Stimulated activated CD4-positive, alpha-beta T cell treated with anti-CD3 and anti-CD28 coated beads, Interleukin-4, amount 100 ng/mL, for 4 hours (primary cell): ENCODE data around the gene DCST2.

Experiments used
- DNase-seq, 2 experiments: peaks; one replicate each; pipeline ENCODE4 v3.0.0-alpha.2; 2020

Gene DCST2

DNA sequence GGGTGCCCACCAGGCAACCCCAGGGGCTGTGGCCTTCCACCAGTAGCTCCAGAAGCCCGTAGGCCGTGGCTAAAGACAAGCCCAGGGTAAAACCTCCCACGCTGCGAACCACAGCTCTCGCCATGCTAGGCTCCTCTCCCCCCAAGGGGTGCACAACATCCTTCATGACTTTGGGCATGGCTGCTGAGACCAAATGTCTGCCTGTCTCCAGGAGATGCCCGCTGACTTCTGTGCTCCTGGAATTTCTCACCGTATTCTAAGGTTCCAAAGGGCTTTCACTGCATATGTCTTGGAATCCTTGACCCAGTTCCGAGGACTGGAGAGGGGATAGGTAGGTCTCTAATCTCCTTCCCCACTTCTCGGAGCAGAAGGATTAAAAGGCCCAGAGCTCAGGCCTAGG, at the start of gene DCST2, which contains the start of gene DCST1:
Gene DCST2 (minus strand): TSS at position 258 of the 400 bp plus-strand sequence. CDS start 80 bp downstream, at position 178.
Gene DCST1 (plus strand): TSS at position 301 of the 400 bp plus-strand sequence. CDS start 213 bp downstream, outside the sequence.
- DNase-seq, result no peak

DNA sequence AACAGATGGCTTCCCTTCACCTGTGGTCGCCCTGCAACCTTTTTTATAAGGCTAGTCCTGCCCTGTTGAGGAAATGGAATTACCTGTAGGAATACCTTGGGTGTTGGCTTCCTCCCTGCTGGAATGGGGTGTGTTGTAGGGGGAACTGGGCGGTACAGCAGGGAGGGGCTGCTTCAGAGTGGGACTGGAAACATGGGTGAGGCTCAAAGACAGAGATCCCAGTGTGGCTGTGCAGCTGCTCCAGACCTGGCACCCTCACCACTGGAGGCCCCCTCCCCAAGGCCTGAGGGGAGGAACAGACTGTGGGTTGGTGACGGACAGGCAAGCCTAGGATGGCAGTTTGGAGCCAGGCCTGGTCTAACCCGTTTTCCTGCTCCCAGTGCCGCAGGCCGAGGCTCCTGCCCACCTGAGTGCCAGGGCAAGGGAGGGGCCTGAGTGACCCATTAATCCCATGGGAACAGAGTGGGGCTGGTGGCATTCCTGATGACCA, 49.5 kb upstream of the DCST2 start:
- no peak for DNase-seq

DNA sequence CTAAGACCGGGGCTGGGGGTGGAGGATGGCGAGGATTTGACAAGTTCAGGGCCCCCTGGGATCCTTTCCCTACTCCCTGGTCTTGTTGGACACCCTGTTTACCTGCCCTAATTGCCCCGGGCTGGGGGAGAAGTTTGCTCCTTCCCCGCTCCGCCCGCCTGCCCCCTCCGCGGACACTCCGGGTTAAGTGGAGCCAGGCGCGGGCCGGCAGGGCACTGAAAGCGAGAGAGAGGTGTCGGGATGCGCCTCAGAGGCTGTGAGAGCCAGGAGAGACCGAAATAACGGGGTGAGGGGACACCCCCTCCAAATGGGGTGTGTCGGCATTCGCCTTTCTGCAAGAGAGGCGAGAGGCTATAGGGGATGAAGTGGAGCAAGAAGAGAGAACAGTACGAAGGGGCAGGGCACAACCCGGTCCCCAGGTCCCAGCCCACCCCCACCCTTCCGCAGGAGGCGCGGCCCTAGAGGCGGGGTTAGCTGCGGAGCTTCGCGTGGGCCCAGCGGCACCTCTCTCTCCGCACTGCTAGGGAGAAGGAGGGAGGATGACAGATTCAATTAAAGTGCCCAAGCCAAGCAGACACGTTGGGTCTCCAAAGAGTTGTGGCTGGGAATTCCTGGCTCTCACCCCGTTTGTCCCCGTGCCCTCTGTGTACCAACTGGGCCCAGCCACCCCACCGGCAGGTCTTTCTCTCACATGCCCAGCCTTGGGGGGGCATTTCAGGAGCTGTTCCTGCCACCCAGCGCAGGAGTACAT, 48.9 kb upstream of the DCST2 start:
- peak in 1 of 2 experiments; percentile 54 for DNase-seq

DNA sequence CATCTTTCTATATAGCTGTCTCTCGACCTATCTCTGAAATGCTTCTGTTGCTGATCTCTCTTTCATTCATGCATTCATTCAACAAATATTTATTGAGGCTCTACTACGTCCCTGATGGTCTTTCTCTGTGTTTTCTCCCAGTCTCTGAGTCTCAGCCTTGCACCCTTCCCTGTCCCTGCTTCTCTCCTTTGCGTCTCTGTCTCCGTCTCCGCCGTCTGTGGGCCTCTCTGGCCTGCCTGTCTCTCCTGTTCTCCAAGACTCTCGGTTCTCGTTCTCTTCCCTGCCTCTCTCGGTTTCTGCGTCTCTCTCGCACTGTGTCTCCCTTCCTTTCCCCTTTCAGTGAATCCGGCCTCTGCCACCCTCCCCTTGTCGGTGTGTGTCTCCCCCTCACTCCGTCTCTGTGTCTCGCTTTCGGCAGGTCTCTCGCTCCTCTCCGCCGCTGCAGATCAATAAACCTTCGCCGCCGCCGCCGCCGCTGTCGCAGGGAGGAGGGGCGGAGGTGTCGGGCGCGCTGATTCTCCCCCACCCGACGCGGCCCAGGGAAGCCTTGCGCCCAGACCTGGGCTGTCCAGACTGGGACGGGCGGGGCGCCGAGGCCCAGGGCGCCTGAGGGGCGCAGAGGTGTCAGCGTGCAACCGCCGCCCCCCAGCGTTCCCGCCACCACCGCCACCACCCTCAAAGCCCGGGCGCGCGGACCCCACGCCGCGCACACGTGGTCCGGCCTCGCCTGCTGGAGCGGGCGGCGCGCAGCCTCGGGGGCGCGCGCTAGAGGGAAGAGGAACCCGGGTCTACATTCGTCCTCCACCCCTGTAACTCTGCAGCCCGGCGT, 48.1 kb upstream of the DCST2 start:
- DNase-seq, result peak in 1 of 2 experiments; percentile 18

DNA sequence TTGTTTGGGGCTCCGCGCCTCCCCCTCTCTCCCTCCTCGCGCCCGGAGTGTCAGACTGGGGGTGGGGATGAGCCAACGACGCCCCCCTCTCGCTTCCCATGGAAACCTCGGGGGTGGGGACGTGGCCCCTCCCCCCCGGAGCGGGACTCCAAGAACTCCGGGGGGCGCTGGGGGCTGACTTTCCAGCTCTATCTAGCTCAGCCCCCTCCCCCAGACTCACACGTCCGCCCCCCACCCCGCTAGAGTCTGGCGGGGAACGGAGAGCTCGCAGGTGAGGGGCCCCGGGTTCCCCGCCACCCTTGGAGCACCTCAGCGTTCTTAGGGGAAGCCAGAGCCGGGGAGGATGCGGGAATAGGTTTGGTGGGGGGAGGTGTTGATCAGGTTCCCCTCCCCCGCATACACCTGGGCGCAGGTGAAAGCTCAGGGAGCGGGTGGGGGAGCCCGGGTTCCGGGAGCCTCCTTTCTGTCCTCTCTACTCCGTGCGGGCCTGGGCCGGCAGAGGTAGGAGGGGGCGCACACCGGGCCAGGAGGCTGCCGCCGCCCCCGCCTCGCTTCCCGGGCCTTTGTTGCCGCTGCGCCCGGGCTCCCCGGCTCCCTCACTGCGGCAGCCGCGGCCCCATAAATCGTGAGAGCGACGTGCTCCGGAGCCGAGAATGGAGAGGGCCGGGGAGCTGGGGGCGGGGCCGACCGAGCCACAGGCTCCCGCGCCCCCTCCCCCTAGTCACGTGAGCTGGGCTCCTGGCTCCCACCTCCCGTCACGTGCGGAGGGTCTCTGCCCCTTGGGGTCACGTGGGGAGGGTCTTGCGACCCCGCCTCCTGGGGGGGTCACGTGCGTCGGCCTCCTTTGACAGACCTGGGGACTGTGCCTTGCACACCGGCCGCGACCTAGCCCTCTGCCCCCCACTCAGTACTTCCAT, 47.0 kb upstream of the DCST2 start:
- peak in 1 of 2 experiments; percentile 21 for DNase-seq

DNA sequence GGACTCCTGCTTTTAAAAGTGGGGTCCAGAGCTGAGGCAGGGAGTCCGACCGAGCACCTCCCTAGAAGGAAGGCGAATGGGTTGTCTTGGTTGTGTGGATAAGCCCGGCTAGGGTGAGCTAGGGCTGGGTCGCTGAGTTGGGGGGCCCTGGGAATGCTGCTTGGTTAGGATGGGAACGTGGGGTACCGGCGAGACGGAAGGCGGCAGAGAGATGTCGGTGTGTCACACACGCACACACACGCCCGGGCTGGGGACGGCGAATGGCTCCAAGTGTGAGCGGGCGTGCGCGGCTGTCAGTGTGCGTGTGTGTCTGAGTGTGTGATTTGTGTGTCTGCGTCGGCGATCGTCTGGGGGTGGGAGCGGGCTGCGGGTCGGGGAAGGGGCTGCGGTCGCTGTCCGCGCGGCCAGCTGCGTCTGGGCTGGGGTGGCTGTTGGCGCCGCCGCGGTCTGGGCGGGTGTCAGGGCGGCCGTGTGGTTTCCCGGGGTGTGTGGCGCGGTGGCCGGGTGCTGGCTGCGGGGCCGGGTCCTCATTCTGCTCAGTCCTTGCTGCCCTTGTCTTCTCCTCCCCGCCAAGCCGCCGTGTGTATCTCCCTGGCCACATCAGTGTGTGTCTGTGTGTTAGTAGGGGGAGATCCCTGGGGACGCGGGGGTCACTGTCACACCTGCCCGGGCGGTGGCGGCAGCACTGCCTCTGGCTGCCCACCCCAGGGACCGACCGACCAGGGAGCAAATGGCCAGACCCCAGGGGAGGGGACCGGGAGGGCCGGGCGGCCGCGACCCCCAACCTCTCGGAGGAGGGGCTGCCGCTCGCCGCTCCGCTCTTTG, 46.1 kb upstream of the DCST2 start:
- peak in 1 of 2 experiments; percentile 19 for DNase-seq

DNA sequence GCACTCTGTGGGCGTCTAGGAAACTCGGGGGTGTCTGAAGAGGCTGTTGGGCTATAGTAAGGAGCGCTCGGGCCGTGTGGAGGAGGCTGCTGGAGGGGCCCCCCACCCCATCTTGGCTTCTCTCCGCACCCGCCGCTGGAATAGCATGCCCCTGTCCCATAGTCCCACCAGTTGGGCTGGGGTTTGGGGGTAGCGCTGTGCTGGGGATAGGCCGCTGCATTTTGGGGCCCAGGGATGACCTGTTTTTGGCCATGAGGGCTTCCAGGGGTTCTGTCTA, 45.6 kb upstream of the DCST2 start:
- DNase-seq, result no peak

DNA sequence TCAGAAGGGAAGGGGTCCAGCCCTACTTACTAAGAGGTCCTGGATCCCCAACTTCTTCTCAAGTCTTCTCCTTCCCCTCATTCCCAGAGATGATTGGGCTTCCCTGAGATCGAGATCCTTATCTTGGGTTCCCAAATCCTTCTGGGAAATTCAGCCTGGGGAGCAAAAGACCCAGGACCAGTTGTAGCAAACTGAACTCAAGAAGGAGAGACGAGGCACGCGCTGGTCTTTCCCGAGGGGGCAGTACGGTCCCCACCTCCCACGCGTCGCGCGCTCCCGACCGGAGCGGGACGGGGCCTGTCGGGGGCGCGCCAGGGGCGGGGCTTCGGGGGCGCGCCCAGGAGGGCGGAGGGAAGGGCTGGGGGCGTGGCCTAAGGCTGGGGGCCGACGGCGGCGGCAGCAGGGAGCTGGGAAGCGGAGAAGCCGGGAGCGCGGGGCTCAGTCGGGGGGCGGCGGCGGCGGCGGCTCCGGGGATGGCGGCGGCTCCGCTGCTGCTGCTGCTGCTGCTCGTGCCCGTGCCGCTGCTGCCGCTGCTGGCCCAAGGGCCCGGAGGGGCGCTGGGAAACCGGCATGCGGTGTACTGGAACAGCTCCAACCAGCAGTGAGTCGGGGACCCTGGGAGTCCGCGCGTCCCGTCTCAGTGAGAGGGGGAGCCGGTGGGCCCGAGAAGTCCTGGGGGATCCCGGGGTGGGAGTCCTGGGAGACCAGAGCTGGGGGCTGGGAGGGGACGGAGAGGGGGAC, 45.1 kb upstream of the DCST2 start, which contains the start of gene EFNA3:
Gene EFNA3 (plus strand): TSS at position 369 of the 741 bp plus-strand sequence. CDS start 105 bp downstream, at position 474.
- DNase-seq, result peak; percentile 58 to 69

DNA sequence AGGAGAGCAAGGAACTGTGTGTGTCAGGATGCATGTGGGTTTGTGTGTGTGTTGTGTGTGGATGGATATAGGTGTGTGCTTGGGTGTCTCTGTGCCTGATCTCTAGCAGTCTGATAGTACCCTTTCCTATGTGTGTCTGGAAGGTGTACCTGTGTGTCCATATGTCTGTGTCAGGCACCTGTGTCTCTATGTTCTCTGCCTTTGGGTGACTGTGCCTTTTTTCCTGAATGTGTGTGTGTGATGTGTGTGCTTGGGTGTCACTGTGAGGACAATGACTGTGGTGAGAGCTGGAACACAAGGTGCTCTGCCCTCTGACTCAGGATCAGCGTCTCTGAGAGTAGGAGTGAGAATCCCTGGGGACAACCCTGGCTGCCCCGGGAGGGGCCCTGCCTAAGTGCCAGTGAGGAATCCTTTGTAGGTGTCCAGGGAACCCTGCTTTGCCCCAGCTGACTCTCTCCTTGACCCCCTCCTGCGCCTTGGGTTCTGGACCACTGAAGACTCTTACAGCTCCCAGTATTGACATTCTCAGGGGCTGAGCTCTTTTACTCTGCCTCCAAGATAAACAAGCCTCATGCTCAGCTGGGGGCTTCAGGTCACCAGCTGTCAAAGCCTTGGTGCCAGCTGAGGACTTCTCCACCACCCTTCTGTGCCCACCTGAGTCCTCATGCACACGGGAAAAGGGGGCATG, 44.3 kb upstream of the DCST2 start:
- DNase-seq, result no peak

DNA sequence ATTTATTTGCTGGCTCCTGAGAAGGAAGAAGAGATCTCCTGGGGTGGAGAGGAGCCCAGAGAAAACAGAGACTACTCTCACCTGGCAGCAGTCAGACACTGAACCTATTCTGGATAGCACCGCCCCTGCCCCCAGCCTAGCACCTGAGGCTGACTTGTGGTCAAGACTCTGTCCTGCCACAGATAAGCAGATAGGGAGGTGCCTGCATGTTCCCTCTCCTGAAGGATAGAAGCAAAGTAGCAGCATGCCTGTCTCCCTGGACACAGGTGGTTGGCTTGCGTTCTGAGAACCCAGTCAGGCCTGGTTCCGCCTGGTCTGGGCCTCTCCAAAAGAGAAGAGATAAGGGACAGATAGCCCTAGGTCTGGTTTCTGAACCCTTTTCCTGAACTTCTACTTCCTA, 43.8 kb upstream of the DCST2 start:
- DNase-seq, result no peak

DNA sequence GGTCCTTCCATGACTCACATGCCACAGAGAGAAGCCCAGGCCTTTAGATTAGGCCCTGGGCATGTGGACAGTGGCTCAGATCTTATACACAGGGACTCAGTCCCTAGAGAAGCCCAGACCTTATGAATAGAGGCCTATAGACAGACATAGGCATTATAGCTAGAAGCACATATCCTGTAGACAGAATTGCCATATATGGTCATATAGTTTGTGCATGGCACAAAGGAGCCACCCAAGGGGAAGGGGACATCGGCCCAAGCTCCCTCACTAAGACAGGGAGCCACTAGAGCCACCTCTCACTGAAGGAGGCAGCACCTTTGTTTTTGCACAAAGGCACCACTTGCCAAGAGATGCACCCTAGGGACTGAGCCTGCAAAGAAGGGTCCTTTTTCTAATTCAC, 42.8 kb upstream of the DCST2 start:
- no peak for DNase-seq

DNA sequence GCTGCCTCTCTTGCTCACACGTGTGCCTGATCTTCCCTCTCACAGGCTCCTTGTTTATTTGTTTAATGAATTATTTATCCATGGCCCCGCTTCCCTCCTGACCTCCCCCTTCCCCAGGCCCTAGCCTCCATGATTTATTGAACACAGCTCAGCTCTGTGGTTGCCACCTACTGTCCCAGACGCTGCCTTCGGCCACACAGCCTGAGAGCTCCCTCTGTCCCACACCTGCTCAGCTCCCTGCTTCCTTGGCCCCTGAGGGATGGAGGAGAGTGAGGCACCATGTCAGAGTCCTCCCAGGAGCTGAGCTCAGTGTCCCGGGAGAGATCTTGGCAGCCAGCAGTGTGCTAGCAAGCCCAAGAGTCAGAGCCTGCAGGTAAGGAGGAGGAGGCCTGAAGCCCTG, 42.0 kb upstream of the DCST2 start:
- no peak for DNase-seq

DNA sequence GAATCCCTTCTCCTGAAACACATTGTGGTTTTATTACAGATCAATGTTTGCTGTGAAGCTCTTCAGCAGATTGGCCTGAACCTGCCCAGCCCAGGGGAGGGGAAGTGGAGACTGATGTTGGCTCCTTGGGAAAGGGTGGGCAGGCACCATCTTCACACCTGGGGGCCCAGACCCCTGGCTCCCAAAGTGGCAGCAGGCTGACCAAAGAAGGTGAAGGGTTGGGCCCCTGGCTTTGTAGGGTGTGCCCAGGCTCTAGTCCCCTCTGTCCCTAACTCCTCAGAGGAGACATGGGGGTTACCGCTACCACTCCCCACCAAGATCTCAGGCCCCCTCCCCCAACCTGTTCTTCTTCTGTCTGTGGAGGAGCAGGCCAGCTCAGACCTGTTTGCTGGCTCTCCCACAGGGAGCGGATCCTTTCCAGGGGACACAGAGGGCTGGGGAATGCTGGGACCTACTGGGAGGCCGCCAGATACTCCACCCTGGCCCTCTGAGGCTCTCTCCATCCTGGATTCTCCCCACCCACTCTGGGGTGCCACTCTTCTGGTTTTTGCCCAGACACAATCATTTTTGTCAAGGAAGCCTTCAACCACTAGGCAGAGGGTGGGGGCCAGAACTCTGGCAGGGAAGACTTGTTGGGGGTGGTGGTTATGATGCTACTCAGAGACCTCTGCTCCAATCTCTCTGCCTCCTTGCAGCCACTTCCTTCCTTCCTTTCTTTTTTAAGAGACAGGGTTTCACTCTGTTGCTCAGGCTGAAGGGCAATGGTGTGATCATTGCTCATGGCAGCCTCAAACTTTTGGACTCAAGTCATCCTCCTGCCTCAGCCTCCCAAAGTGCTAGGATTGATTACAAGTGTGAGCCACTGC, 40.0 kb upstream of the DCST2 start:
- DNase-seq, result no peak

DNA sequence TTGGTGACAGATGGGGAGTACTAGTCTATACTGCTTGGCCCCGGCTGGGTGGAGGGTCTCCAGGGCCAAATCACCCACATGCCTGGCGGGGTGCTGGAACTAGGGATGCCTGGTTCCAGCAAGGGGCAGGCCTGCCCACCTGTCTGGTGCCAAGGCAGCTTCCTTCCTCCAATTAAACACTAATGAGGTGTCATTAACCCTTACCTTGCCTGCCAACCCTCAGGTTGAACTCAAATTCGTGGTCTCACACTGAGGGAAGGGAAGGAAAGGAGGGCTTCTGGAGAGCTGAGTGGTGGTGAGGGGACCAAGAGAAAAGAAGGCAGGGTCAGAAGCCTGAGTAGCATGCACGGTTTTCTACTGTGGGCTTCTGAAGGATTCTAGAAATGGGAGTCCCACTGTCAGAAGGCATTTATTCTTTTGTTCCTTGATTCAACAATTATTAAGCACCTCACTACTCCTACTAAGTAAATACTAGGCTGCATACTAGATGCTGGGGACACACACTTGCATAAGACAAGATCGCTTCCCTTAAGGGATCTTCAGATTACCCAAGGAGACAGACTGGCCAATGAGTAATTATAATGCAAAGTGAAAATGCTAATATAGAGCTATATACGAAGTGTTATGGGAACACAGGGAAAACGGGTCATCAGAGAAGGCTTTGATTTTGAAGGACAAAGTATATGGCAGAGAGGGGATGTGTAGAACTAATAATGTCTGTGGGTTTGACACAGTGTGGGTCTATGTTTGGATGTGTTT, 39.1 kb upstream of the DCST2 start:
- no peak for DNase-seq

DNA sequence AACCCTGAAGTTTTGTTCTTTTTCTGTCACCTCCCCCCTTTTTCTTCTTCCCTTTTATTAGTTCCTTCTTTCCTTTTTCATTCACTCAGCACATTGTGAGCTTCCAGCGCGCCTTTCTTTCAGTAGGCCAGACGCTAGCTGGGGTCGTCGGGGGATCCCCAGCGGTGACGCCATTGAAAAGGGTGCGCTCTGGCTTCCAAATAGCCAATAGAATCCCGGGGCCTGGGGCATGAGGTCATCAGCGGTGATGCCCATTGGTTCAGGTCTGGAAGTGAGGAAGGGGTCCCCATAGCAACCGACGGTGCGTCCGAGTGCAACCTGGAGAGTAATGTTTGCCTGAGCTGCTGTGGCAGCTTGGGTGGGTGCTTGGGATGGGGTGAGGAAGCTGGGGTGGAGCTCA, 38.1 kb upstream of the DCST2 start:
- DNase-seq, result no peak

DNA sequence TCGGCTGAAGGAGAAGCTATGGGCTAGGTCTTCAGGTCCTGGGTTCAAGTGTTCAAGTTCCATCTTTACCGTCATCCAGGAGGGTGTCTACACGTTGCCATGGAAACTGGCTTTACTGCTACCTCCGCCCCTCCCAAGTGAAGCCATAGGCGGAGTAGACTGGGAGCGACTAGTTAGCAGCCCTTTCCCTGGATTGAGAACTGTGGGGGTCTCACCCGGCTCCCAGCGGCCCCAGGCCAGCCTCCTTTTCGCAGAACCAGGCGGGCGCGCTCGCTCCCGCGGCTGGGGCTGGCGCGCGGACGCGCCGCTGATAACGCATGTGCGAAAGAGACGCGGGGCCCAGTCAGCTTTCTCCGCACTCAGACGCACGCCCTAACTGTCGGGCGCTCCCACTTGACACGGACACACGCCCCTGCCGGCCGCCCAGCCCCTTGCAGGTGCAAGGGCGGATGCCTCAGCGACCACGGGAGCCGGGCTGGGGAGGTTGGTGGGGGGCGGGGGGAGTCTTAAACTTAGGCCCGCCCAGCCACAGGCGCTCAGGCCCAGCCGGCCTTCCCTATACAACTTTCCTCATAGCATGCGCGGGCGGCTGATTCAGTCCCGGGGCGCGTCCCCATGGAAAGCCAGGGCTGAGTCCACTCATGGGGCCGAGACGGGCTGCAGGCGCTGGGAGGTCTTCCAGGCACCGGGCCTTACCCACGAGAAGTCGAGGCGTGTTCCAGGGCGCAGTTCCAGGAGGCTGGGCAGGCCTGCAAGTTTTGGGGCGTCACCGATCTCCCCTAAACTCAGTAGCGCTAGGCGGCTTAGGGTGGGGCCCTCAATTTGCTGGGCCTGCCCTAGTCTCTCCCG, 37.4 kb upstream of the DCST2 start:
- peak; percentile 69 to 70 for DNase-seq

DNA sequence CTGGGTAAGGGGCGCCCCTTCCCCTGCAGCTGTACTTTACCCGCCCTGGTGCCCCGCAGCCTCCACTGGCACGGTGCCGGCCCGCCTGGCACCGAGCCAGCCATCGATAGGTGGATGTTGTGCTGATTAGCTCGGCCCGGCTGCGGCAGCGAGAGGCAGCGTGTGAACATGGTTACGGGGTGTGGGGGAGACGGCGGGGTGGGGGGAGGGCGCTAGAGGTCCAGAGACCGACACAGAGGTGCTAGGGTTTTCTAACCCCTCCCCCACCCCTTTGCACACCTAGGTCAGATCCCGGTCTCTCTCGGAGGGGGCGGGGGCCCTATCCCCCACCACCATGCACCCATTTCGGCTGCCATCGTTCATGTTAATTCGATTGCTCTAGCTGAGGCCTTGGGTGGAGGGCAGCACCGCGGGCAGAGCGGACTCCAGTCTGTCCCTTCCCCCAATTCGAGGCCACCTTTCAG, 36.6 kb upstream of the DCST2 start:
- no peak for DNase-seq
